Gastroesophageal sphincter (tissue), 3 donors: ENCODE results near the gene C12orf57.

ENCODE experiments used
- CTCF ChIP-seq, 4 experiments: fragments of 200-600 bp in 2 of 4; fragments of 450-650 bp in 2 of 4; sonication (generic) in 1 of 4; IDR thresholded peaks; one replicate each; pipeline ENCODE4 v1.5.1; 2017 to 2019; ENCODE audit warnings: antibody characterized with exemption in 4 of 4, mild to moderate bottlenecking in 2 of 4, moderate library complexity in 2 of 4
- POLR2A ChIP-seq, 2 donors: fragments of 450-650 bp; IDR thresholded peaks; one replicate each; pipeline ENCODE4 v1.6.1; 2017; ENCODE audit warnings: antibody characterized with exemption in 2 of 2, mild to moderate bottlenecking in 2 of 2, moderate library complexity in 1 of 2

- TF ChIP-seq CTCF (IDR thresholded peaks at IDR 0.05), result no peak
- TF ChIP-seq POLR2A (IDR thresholded peaks at IDR 0.05), result no peak
Observed at GRCh38 chr12:6963016-6963731, 19.4 kb downstream of the C12orf57 start.
